CD4-positive, alpha-beta memory T cell (primary cell): ENCODE results near the gene CLEC4F. TPM values are rescaled to one million over a fixed set of nuclear protein-coding genes. Genes with fewer than 3 reads are reported as not detected.

Experiments used
- CTCF ChIA-PET: fragments of 350-600 bp; sonication (Branson Sonifier 250); formaldehyde crosslinking; loops from one replicate; lab custom pipeline; 2021; ENCODE audit warnings: inconsistent platforms; ENCODE audit not compliant: partially characterized antibody; lab: Charles Lee
- POLR2A ChIA-PET: fragments of 350-600 bp; sonication (Branson Sonifier 250); formaldehyde crosslinking; loops from one replicate; lab custom pipeline; 2021; ENCODE audit not compliant: partially characterized antibody; lab: Charles Lee
- DNase-seq, 5 donors: peaks; one replicate each; pipeline versions ENCODE4 v3.0.0 to v3.0.0-alpha.2; 2020 to 2022; ENCODE audit warnings: mixed read lengths in 1 of 5
- H3K27ac ChIP-seq: one replicate; pipeline ENCODE4 v1.7.0; 2013; ENCODE audit warnings: low read depth, low read length
- H3K27me3 ChIP-seq: 2 replicates; pipeline ENCODE4 v1.7.0; 2013; ENCODE audit warnings: mild to moderate bottlenecking, low read length, moderate library complexity; ENCODE audit not compliant: insufficient read depth
- H3K36me3 ChIP-seq: 2 replicates; pipeline ENCODE4 v1.7.0; 2013; ENCODE audit warnings: mild to moderate bottlenecking, low read length, moderate library complexity; ENCODE audit not compliant: insufficient read depth
- H3K4me1 ChIP-seq: 2 replicates; pipeline ENCODE4 v1.7.0; 2013; ENCODE audit warnings: mild to moderate bottlenecking, low read length, moderate library complexity; ENCODE audit not compliant: insufficient read depth
- H3K4me3 ChIP-seq, 2 donors: one replicate each; pipeline ENCODE4 v1.7.0; 2013; ENCODE audit warnings: low read length in 2 of 2, mild to moderate bottlenecking in 1 of 2
- H3K9me3 ChIP-seq, 2 donors: one replicate each; pipeline ENCODE4 v1.7.0; 2013; ENCODE audit warnings: low read length in 2 of 2, control low read depth in 1 of 2; ENCODE audit not compliant: control insufficient read depth in 1 of 2
- H3K27ac Mint-ChIP-seq, 7 donors: one replicate each; pipeline ENCODE4 v1.8.0; 2020 to 2021; ENCODE audit warnings: mixed read lengths in 7 of 7, mild to moderate bottlenecking in 6 of 7, inconsistent platforms in 3 of 7, moderate library complexity in 3 of 7
- H3K27me3 Mint-ChIP-seq, 2 donors: one replicate each; pipeline ENCODE4 v1.8.0; 2020 to 2021; ENCODE audit warnings: mixed read lengths in 2 of 2
- H3K36me3 Mint-ChIP-seq, 2 donors: one replicate each; pipeline ENCODE4 v1.8.0; 2020 to 2021; ENCODE audit warnings: mixed read lengths in 2 of 2, inconsistent platforms in 1 of 2, mild to moderate bottlenecking in 1 of 2
- H3K4me1 Mint-ChIP-seq, 4 donors: one replicate each; pipeline ENCODE4 v1.8.0; 2020 to 2021; ENCODE audit warnings: mixed read lengths in 4 of 4, mild to moderate bottlenecking in 1 of 4
- H3K4me3 Mint-ChIP-seq, 8 donors: one replicate each; pipeline ENCODE4 v1.8.0; 2020 to 2021; ENCODE audit warnings: mixed read lengths in 8 of 8, mild to moderate bottlenecking in 7 of 8, moderate library complexity in 6 of 8, inconsistent platforms in 3 of 8
- H3K9me3 Mint-ChIP-seq, 8 donors: one replicate each; pipeline ENCODE4 v1.8.0; 2020 to 2021; ENCODE audit warnings: mixed read lengths in 8 of 8, mild to moderate bottlenecking in 5 of 8, inconsistent platforms in 3 of 8, moderate library complexity in 1 of 8
- intact Hi-C: fragments of 100-400 bp; cut with micrococcal nuclease; formaldehyde crosslinking; loops from one replicate; pipeline ENCODE4 v1.15.1; 2023
- polyA plus RNA-seq, 2 donors: library from polyadenylated mRNA; unstranded; fragments of 300-500 nt; fragmentation: Illumina TruSeq; gene quantifications; one replicate each; pipeline ENCODE4 v1.2.3, GENCODE V29; 2021
- total RNA-seq, 2 experiments: library from RNA; stranded (reverse); gene quantifications; one replicate each; pipeline ENCODE4 v1.2.3, GENCODE V29; 2021

CLEC4F gene
- total and polyA plus RNA-seq, 4 experiments from 2014 or later: not detected

DNA sequence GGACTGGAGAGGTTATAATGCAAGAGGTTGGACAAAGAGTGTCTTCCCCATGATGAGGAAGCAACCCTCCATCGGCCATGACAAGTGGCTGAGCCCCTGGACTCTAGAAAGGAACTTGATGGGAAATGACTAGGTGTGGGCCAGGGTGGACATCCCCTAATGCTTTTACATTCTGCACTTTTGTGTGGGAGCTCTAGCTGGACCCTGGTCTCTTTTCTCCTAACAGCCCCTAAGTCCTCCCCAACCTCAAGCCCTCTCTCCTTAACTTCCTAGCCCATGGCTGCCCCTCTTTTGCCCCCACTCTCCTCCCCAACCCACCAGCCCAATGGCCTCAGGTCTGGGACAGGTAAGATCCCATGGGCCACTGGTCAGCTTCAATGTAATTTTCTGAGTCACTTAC is 12.8 kb upstream of the CLEC4F start:
- Mint-ChIP-seq H3K4me3 (no peak overlapping the region), H3K9me3 (no peaks in the 10 kb centered on the region), H3K4me1 (peaks cover 0 to 1% (median 0%) of the 10 kb centered on the region in 4 donors), H3K27me3 (peaks cover 4 to 13% of the 10 kb centered on the region in 2 donors), H3K36me3 (no peaks in the 10 kb centered on the region), H3K27ac (no peak overlapping the region)
- no peaks in the 10 kb centered on the region for H3K36me3 ChIP-seq
- DNase-seq: no peak
- no peaks in the 10 kb centered on the region for H3K4me1 ChIP-seq
- ChIA-PET CTCF (no interaction called here), POLR2A (no interaction called here)
- intact Hi-C loops: no loop called here
- no peaks in the 10 kb centered on the region for H3K27me3 ChIP-seq
- no peaks in the 10 kb centered on the region for H3K9me3 ChIP-seq
- H3K4me3 ChIP-seq: no peak overlapping the region
- H3K27ac ChIP-seq: no peak overlapping the region

DNA sequence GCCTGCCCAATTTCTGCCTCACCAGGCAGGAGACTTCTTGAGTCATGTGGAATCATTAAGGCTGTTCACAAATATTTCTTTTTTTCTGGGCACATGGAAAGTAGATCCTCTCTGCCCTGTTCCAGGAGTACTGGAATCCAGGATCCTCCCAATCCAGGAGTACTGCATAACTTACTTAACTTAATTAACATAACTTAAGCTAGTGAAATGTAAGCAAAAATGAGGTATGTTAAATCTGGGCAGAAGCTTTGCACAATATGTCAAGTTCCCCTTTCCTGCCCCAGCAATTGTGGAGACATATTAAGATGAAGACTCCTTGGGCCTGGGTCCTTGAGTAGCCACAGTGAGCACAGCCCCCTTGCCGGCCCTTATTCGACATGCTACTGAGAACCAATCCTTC is 12.0 kb upstream of the CLEC4F start:
- Mint-ChIP-seq H3K4me1 (peaks cover 0 to 1% (median under 1%) of the 10 kb centered on the region in 4 donors), H3K9me3 (no peaks in the 10 kb centered on the region), H3K36me3 (no peaks in the 10 kb centered on the region), H3K27ac (no peak overlapping the region), H3K4me3 (no peak overlapping the region), H3K27me3 (peaks cover 4 to 13% of the 10 kb centered on the region in 2 donors)
- Histone ChIP-seq H3K27me3 (no peaks in the 10 kb centered on the region), H3K27ac (no peak overlapping the region), H3K4me1 (no peaks in the 10 kb centered on the region), H3K4me3 (no peak overlapping the region), H3K36me3 (no peaks in the 10 kb centered on the region), H3K9me3 (no peaks in the 10 kb centered on the region)
- POLR2A ChIA-PET: no interaction called here
- DNase-seq: no peak
- CTCF ChIA-PET: no interaction called here
- intact Hi-C loops: no loop called here

DNA sequence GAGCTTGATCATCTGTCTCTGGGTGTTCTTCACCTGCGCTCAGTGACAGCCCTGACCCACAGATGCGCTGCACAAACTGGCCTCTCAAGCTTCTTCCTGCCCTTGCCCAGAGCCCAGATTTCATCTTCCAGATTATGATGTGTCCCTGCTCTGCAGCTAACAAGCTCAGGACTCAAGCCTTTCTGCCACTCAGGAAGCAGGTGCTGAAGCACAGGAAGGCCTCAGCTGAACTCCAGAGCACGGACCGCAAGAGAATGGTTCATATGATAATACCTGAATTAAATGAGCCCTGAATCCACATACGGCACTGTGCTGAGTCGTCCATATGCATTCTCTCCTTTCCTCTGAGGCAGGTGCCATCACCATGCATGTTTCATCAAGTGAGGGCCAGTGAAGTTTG is 11.5 kb upstream of the CLEC4F start:
- DNase-seq: no peak
- ChIA-PET CTCF (no interaction called here), POLR2A (no interaction called here)
- Mint-ChIP-seq H3K27me3 (peaks cover 5 to 13% of the 10 kb centered on the region in 2 donors), H3K4me3 (no peak overlapping the region), H3K36me3 (no peaks in the 10 kb centered on the region), H3K9me3 (no peaks in the 10 kb centered on the region), H3K4me1 (peaks cover 0 to 3% (median under 1%) of the 10 kb centered on the region in 4 donors), H3K27ac (no peak overlapping the region)
- Histone ChIP-seq H3K9me3 (no peaks in the 10 kb centered on the region), H3K27ac (no peak overlapping the region), H3K4me3 (no peak overlapping the region), H3K36me3 (no peaks in the 10 kb centered on the region), H3K27me3 (no peaks in the 10 kb centered on the region), H3K4me1 (no peaks in the 10 kb centered on the region)
- intact Hi-C loops: no loop called here

DNA sequence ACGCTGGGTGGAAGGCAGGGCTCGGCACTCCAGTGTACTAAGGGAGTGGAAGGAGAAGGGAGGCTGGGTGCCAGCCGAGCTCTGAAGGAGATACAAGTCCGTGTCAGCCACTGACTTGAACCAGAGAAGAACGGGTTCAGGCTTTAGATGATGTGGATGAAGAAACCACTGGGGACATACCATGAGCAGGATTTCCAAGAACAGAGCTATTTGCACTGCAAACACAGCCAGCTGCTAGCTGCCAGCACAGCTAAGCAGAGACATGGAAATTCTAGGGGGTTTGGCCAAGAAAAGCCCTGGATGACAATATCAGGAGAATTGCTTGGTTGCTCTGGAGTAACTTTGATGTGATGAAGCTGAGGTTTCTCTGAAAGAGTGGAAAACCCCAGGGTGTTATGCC is 10.0 kb upstream of the CLEC4F start:
- no peaks in the 10 kb centered on the region for H3K9me3 Mint-ChIP-seq
- Histone ChIP-seq H3K27me3 (no peaks in the 10 kb centered on the region), H3K4me3 (no peak overlapping the region), H3K4me1 (no peaks in the 10 kb centered on the region), H3K27ac (no peak overlapping the region), H3K36me3 (no peaks in the 10 kb centered on the region), H3K9me3 (no peaks in the 10 kb centered on the region)
- ChIA-PET CTCF (no interaction called here), POLR2A (no interaction called here)
- no peak overlapping the region for H3K27ac Mint-ChIP-seq
- H3K4me1 Mint-ChIP-seq: peaks cover 0 to 3% (median under 1%) of the 10 kb centered on the region in 4 donors
- H3K36me3 Mint-ChIP-seq: no peaks in the 10 kb centered on the region
- no peak for DNase-seq
- no peak overlapping the region for H3K4me3 Mint-ChIP-seq
- intact Hi-C loops: no loop called here
- peaks cover 5 to 11% of the 10 kb centered on the region in 2 donors for H3K27me3 Mint-ChIP-seq

DNA sequence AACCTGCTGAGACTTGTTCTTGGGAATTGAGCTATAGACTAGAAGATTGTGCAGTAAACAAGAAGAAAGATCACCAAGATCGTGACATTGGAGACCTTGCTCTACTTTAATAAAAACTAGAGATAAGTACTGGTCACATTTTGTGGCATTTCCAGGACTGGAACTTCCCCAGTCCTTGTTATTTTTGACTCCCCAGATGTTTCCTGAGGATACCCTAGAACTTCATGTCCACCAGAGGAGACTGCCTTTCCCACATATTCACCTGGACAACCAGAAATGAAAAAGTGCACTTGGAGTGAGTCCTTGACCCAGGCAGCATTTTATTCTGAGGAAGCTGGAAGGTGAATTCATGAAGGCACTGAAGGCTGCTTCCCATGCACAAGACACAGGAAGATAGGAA is 9.5 kb upstream of the CLEC4F start:
- ChIA-PET CTCF (no interaction called here), POLR2A (no interaction called here)
- Mint-ChIP-seq H3K27me3 (peaks cover 5 to 14% of the 10 kb centered on the region in 2 donors), H3K4me3 (no peak overlapping the region), H3K36me3 (no peaks in the 10 kb centered on the region), H3K9me3 (no peaks in the 10 kb centered on the region), H3K4me1 (peaks cover 0 to 3% (median under 1%) of the 10 kb centered on the region in 4 donors), H3K27ac (no peak overlapping the region)
- Histone ChIP-seq H3K27me3 (no peaks in the 10 kb centered on the region), H3K4me1 (no peaks in the 10 kb centered on the region), H3K9me3 (no peaks in the 10 kb centered on the region), H3K27ac (no peak overlapping the region), H3K36me3 (no peaks in the 10 kb centered on the region), H3K4me3 (no peak overlapping the region)
- intact Hi-C loops: no loop called here
- DNase-seq: no peak

DNA sequence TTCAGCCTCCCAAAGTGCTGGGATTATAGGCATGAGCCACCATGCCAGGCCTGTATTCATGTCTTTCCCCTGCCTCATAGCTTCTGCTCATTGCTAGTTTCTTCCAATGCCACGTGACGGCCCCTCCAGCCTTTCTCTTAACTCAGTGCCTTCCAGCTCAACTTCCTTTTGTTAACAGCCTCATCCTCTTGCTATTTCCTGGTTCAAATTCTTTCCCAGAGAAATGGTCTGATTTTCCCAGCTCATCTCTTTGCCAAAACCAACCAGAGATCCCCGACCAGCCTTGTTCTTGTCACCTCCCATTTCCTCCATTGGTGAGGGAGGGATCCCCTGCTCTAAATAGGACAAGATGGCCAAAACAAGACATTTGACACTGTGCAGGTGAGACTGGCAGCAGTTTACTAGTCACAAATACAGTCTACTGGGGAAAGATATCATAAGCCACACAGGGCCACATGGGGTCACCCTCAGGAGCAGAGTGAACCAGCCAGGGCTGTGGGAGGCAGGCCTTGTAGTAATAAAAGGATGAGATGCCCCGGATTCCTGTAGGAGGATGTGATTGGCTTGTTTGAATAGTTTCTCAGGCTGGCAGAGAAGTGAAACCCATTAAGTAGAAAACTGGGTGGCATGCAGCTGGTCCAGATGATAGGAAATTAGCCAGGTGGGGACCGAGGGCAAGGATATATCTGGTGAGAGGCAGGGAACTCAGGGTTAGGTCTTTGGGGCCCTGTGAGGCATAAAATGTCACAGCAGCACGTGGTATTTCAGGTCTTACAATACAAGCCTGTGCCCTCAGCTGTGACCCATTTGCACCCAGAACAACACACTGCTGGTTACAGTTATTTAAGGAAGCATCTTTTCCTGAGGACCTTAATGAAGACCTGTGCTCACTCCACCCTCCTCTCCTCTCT is 8.8 kb upstream of the CLEC4F start:
- H3K36me3 Mint-ChIP-seq: no peaks in the 10 kb centered on the region
- intact Hi-C loops: no loop called here
- ChIA-PET POLR2A (no interaction called here), CTCF (interaction anchor here (1.4 kb wide), 1 partner anchor 9 kb away, joined by 3 read pairs; no protein-coding TSS in a partner anchor)
- H3K27me3 Mint-ChIP-seq: peaks cover 5 to 14% of the 10 kb centered on the region in 2 donors
- H3K9me3 ChIP-seq: no peaks in the 10 kb centered on the region
- H3K4me1 ChIP-seq: no peaks in the 10 kb centered on the region
- peaks cover 0 to 3% (median 1%) of the 10 kb centered on the region in 4 donors for H3K4me1 Mint-ChIP-seq
- no peaks in the 10 kb centered on the region for H3K36me3 ChIP-seq
- no peak overlapping the region for H3K4me3 Mint-ChIP-seq
- no peak for DNase-seq
- H3K27ac ChIP-seq: no peak overlapping the region
- no peak overlapping the region for H3K4me3 ChIP-seq
- H3K9me3 Mint-ChIP-seq: no peaks in the 10 kb centered on the region
- no peaks in the 10 kb centered on the region for H3K27me3 ChIP-seq
- H3K27ac Mint-ChIP-seq: peak overlapping the region in 1 of 7 donors; percentile 12

DNA sequence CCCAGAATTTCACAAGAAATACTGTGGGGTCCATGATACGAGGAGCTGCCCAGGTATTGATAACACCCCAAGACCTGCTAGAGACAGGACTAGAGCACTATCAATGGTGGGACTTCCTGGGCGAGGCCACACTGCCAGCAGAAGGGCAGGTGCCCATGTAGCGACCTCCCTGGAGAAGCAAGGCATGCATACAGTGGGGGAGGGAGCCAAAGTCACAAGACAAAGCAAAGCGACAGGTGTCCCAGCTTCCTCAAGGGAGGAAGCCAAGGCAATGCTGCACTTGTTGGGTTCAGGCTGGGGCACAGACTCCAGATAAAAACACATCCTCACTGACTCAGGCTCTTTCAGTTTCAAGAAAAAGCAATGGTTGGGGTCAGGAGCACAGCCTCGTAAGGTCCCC is 7.7 kb upstream of the CLEC4F start:
- Mint-ChIP-seq H3K27ac (no peak overlapping the region), H3K9me3 (no peaks in the 10 kb centered on the region), H3K27me3 (peaks cover 5 to 14% of the 10 kb centered on the region in 2 donors), H3K4me1 (peaks cover 0 to 4% (median 2%) of the 10 kb centered on the region in 4 donors), H3K4me3 (no peak overlapping the region), H3K36me3 (no peaks in the 10 kb centered on the region)
- H3K4me1 ChIP-seq: peaks cover 2% of the 10 kb centered on the region
- POLR2A ChIA-PET: no interaction called here
- no peaks in the 10 kb centered on the region for H3K9me3 ChIP-seq
- H3K27me3 ChIP-seq: no peaks in the 10 kb centered on the region
- DNase-seq: no peak
- intact Hi-C loops: no loop called here
- no peak overlapping the region for H3K27ac ChIP-seq
- no peaks in the 10 kb centered on the region for H3K36me3 ChIP-seq
- H3K4me3 ChIP-seq: no peak overlapping the region
- CTCF ChIA-PET: interaction anchor here (1.4 kb wide), 1 partner anchor 8 kb away, joined by 3 read pairs; no protein-coding TSS in a partner anchor
